NCI-H2081 (cell line): Measurements from ENCODE around the gene CMTM3.
"Not testable (repeated sequence)": the region's sequence is repeated elsewhere in the genome, so short reads cannot be mapped to it uniquely, and the experiment has no call there.

Experiments used
- DNase-seq, 2 experiments: peaks; one replicate each; lab custom pipeline; 2025; lab: John Stamatoyannopoulos, UW

Gene CMTM3

DNA sequence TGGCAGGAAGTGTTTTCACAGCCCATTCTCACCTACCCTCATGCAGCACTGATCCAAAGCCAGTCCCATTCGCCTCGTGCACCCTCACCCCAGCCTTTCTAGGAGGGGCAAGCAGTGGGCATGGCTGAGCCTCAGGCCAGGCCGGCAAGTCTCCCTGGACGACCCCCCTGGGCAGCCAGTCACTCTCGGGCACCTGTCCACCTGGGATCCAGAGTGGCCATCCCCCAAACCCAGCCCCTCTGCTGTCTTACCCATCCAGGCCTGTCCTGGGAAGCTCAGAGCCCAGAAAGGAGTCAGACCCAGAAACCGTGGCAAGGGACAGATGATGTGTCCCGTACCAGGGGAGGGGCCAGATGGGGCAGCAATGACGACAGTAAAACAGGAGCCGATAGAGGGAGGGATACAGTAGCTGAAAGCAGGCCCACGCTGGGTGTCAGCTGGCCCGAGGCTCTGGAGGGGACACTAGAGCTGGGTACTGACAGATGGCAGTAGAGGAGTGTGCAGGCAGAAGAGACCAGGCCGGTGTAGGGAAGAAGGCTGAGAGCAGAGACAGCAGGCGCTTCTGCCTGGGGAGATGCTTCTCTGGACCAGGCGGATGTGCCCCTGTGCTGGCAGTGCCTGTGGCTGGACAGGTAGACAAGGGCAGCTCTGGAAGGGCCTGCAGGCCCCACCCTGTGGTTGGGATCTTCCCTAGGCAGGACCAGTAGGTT is 5.8 kb downstream of the CMTM3 start:
- DNase-seq, result no peak

DNA sequence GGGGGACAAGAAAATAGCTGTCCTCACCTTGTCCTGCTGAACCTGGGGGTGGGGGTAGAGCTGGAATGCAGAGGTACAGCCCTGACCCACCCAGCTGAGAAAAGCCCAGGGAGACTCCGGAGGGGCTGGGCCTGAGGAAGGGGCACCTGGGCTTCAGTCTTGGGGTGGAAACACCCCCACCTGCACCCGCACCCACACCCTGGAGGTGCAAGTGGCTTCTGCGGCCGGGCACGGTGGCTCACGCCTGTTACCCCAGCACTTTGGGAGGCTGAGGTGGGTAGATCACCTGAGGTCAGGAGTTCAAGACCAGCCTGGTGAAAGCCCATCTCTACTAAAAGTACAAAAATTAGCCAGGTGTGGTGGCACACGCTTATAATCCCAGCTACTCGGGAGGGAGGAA is 7.4 kb downstream of the CMTM3 start:
- DNase-seq, result not testable (repeated sequence)

DNA sequence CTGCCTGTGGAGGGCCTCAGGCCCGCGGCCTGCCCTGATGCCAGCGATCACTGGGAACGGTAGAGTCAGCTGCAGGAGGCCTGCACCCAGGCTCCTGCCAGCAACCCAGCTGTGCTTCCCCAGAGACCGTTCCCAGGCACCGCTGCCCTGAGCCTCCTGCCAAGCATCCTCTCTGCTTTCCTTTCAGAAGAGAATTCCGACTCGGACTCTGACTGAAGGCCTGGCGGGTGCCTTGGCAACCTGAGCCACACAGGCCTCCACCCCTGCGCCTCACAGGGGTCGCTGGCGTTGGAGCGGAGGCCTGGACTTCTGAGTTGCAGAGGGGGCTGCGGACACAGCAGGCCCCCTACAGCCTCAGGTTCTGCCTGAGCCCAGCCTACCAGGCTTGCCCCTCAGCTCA is 7.9 kb downstream of the CMTM3 start:
- DNase-seq, result no peak

DNA sequence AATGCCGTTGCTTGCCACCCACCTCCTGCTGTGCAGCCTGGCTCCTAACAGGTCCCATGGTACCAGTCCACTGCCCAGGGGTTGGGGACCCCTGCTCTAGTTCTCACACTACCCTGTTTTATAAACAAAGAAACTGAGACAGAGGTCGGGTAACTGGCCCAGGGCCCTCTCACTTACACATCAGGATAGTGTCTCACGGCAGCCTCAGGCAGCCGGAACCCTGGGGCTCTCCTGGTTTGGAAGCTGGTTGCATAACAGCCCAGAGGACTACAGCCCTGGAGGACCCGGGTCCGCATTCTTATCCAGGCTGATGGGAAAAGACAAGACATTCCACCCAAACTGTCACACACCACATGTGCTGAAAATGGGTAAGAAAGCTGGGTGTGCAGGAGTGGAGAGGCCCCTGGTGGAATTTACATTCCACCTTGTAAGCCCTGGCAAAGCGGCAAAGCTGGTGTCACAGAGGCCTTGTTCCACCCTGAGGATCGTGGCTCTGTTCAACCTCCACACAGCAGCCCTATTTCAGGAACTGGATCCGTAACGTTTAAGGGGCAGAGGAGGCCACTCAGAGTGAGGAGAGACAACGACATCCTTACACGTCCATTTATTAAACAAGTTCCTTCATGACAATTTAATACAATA is 9.8 kb downstream of the CMTM3 start:
- DNase-seq, result no peak

DNA sequence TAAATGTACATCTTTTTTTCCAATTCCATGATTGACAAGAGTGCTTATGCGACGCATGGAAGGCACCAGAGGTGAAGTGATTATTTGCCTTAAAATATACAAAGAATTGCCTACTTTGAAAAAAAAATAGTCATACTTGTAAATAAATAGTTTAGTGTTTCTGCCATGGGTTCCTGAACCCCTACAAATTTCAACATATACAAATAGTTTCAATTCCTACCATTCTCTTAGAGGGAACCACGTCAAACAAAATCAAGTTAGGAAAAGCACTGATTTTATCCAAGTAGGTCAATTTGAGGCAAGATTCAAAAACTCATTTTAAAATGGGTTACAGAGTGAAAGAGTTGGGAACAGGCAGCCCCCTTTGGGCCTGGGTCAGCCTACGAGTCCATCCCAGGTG is 11.7 kb downstream of the CMTM3 start:
- no peak for DNase-seq

DNA sequence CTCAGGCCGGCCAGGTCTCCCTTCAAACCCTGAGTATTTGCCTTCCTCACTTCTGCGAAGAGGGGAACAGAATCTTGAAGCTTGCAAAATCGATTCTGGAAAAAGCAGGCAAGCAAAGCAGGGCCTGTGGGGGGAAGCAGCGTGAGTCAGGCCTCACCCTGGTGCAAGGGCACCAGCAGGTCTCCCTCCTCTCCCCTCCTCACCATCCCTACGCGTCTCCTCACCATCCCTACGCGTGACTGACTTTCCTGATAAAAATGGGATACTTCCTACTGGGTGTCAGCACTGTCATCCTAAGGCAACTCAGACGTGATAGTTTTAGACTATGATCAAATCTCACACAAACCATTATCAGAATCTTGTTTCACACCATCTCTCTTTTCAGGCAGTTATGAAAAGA is 12.1 kb downstream of the CMTM3 start:
- DNase-seq, result no peak

DNA sequence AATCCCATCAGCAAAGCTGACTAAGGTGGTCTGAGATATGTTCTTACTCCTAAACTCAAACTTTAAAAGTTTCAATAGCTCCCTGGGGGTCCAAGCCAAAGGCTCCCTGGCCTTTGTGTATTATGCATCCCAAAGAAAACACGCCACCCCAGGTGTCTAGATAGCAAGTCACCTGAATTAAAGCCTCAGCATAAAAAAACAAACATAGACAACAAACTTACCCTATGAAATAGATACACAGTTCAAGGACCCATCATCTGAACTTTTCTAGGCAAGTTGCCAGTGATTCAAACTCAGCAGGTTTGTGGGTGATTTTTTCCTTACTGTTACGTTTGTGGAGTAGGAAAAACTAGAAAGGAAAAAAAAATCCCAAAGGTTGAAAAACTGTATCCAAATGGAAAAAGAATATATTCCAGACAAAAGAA is 12.5 kb downstream of the CMTM3 start:
- DNase-seq, result no peak

DNA sequence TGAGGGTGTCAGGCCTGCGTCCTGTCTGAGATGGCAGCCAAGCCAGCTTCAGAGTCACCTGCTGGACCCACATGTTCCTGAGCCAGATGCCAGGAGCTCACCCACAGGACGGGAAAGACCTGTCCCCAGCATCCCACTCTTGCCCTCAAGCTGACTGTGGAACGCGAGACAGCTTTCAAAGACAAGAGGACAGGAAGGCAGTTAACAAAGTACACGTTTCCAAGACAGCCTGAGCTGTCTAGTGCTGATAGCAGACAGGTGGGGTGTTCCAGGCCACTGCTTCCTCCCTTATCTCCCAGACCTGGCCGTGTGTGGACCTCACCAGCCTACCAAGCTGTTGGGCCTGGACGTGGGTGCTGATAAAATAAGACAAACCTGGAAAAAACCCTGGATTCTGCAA is 13.2 kb downstream of the CMTM3 start:
- DNase-seq, result no peak

DNA sequence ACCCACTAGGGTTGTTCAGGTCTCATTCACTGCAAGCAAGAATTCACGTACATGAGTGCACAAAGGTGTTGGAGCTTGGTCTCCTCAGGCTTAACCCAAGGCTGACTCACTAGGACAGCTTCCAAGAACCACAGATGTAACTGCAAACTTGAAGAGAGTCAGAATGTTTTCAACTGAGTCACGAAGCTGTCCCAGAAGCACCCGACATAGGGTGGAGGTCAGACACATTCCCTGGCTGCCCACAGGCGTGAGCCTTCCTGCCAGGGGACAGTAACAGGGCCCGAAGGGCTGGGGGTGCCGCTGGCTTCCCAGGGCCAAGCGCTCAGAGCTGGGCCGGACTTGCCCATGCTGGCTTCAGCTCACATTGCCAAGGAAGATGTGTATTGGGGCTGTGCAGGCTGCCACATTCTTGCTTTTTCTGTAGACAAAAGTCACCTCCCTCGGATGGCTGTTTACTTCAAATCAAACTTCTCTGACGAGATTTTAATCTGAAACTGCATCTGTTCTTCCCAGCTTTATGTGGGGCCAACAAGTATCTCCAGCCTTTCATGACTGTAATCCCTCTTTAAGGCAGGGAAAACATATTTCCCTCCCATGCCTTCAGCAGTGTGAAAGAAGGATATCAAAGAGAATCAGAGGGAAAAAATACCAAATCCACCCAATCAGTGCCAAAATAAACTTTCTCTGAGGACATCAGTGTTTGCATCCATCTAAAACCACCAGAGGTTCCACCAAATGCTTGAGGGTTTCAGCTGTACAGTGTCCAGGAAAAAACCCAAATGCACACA is 14.3 kb downstream of the CMTM3 start:
- no peak for DNase-seq

DNA sequence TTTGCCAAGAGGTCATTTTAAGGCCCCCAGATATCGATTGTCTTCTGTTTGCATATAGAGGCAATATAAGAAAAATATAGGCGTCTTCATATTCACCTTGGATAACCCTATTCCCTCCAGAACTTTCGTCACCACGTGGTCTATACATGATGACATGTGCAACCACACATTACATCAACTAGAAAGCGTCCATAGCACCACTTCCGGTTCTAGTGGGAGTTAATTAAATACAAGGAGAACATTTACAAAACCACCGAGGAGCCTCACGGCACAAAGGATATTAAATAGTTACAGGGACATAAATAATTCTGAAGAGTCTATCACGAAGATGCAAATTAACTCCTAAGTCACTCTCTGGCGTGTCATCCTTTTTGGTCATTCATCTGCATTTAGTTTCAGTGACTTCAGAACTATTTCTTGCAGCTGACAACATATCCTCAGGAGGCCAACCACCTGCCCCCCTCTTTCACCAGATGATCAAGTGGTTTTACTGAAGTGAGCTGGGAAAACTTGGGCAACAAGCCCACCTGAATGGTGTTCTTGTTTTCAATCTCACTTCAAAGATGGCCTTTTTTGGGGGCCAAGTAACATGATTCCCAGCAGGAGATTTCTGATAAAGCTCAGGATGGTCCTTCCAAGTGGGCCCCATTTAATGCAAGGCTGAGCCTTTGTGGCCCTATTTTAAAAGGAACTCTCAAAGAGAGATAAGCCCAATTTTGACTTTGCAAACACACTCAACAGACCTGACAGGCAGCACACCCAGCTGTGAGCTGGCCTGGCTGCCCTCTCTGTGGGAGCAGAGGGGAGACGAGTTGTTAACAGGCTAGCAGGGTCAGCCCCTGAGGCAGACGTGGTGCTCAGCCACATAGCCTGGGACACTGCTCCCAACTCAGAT is 15.3 kb downstream of the CMTM3 start:
- DNase-seq, result no peak

DNA sequence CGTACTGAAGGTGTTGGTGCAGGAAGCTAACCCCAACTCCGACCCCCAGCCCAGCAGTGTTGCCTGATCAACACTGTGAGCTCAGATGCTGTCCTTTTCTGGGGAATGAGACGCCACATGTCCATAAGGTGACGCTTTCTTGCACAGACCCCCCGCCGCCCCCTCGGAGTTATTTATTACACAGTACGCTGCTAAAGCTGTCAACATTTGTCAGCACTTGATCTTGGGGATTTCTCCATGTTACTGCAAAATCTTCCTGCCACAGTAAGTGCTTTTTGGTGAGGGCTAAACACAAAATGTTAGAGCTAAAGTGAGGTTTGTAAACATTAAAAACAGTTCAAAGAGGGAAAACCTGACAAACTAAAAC is 15.9 kb downstream of the CMTM3 start:
- no peak for DNase-seq

DNA sequence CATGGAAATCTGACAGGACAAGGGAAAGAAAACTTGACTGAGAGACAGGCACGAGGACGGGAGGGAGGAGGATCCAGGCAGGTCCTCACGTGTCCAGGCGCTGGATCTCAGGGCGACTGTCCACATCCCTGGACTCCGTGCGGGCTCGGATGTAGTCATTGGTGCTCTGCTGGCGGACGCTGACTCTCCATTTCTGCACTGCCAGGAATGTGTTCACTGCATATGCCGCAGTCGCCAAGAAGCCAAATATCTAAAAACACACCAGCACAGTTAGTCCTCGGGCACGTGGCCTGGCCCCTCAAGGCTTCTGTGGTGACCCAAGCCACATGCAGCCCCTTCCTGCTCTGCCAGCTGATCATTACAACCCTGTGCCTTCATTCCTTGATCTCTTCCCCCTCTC is 17.5 kb downstream of the CMTM3 start:
- DNase-seq, result no peak

DNA sequence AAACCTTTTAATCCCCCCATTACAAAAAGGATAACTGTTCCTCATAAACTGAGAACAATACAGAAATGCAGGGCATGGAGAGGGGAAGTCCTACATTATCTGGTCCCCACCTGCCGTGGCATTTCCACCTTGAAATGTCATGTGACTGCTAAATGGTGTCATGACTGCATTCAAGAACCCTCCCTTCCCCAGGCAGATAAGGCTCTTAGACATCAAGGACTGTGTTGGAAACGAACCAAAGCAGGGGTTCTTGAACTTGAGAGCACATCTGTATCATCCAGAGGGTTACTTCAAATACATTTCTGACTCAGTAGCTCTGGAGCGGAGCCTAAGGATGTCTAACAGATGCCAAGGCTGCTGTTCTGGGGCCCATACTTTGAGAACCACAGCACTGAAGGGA is 18.4 kb downstream of the CMTM3 start:
- no peak for DNase-seq

DNA sequence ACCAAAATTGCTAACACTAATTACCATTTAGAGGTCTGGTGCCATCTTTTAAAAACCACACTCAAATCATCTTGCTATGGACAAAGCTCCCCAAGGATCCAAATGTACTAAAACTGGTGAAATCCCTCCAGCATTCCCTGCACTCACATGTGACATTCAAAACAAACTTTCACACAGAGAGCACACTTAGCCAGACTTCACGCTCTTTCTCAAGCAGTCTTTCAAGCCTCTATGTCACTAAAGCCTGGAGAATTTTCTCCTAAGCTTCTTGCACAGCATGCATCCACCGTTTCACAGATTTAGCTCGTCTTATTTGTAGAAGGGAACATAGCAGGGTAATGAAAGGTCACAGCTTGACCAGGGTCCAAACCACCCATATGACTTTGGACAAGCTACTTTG is 19.3 kb downstream of the CMTM3 start:
- no peak for DNase-seq

DNA sequence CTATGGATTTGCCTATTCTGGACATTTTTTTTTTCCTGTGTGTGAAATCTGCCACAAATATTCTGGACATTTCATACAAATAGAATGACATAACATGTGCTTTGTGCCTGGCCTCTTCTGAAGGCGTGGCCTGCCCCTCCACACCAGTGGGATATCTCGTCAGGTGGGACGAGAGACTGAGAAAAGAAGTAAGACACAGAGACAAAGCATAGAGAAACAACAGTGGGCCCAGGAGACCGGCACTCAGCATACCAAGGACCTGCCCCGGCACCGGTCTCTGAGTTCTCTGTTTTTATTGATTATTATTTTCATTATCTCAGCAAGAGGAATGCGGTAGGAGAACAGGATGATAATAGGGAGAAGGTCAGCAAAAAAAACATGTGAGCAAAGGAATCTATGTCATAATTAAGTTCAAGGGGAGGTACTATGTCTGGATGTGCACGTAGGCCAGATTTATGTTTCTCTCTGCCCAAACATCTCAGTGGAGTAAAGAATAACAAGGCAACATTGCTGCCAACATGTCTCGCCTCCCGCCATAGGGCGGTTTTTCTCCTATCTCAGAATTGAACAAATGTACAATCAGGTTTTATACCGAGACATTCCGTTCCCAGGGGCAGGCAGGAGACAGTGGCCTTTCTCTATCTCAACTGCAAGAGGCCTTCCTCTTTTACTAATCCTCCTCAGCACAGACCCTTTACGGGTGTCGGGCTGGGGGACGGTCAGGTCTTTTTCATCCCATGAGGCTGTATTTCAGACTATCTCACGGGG is 23.3 kb downstream of the CMTM3 start:
- not testable (repeated sequence) for DNase-seq

DNA sequence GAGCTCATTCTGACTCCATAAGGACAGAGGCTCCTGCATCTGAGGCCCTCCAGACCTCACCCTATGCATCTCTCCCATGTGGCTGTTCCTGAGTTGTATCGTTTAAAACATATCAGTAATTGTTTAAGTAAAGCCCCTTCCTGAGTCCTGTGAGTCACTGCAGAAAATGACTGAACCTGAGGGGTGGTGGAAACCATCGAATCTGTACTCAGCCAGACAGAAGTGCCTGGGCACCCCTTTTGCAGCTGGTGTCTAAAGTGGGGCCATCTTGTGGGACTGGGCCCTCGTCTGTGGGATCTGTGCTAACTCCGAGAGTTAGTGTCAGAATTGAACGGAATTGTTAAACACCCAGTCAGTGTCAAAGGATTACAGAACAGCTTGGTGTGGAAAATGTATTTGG is 25.4 kb downstream of the CMTM3 start:
- DNase-seq, result no peak

DNA sequence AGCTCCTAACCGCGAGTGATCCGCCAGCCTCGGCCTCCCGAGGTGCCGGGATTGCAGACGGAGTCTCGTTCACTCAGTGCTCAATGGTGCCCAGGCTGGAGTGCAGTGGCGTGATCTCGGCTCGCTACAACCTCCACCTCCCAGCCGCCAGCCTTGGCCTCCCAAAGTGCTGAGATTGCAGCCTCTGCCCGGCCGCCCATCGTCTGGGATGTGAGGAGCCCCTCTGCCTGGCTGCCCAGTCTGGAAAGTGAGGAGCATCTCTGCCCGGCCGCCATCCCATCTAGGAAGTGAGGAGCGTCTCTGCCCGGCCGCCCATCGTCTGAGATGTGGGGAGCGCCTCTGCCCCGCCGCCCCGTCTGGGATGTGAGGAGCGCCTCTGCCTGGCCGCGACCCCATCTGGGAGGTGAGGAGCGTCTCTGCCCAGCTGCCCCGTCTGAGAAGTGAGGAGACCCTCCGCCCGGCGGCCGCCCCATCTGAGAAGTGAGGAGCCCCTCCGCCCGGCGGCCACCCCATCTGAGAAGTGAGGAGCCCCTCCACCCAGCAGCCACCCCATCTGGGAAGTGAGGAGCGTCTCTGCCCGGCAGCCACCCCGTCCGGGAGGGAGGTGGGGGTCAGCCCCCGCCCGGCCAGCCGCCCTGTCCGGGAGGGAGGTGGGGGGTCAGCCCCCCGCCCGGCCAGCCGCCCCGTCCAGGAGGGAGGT is 26.2 kb downstream of the CMTM3 start:
- DNase-seq, result not testable (repeated sequence)

DNA sequence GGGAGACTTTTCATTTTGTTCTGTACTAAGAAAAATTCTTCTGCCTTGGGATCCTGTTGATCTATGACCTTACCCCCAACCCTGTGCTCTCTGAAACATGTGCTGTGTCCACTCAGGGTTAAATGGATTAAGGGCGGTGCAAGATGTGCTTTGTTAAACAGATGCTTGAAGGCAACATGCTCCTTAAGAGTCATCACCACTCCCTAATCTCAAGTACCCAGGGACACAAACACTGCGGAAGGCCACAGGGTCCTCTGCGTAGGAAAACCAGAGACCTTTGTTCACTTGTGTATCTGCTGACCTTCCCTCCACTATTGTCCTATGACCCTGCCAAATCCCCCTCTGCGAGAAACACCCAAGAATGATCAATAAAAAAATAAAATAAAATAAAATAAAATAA is 27.1 kb downstream of the CMTM3 start:
- DNase-seq, result not testable (repeated sequence)

DNA sequence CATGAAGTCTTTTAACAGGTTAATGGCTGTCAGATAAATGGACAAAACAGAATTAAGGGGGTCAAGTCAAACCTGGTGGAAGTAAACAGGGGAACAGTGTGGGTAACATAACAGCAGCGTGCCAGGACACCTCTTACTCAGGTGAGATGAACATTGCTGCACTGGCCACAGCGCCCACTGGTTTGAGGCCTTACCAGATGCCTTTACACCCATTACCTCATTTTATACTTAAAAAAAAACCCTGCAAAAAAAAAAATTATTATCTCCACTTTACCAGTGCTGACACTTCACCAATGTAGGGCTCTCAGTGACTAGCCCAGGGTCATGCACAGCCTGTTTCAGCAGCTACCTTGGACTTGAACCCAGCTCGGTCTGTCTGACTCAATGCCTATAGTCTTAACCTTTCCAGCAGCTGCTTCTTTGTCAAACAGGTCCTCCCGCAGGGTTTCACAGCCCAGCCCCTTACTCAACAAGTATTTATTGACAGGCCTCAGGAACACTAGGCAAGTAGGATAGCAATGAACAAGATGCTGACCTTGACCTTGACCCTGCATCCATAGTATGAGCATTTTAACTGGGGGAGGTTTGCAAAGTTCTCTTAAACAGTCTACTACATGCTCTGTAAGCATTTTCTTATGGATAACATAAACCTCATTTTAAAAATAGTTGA is 30.2 kb downstream of the CMTM3 start:
- DNase-seq, result no peak

DNA sequence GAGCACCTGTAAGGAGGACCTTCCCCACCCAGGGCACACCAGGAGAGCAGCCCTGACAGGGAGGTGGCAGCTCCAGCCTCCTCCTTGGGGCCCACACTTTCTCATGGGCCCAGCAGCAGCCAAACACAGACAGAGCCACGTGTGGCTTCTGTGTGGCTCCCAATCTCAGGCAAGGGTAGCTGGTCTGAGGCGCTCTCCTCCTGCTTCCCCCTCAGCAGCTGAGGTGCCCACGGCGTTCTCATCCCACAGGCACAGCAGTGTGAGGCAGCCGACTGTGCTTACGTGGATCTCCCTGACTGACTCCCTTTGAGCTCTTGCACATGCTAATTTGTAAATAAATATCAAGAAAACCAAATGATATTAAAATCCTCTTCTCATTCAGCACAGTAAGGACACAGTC is 30.9 kb downstream of the CMTM3 start:
- no peak for DNase-seq
